Activated T-helper 2 cell treated with anti-CD3 and anti-CD28 coated beads, Interferon-gamma antibody, Interleukin-2, Interleukin-4, amounts not matched to agents 10 μg/mL and 5 μg/mL and 100 μg/mL, durations not matched to agents 14 hours and 24 hours and 36 hours (primary cell): ENCODE results near the gene FAM120A. TPM values are rescaled to one million over a fixed set of nuclear protein-coding genes. Genes with fewer than 3 reads are reported as not detected.

ENCODE experiments used
- DNase-seq: peaks from one replicate; pipeline ENCODE4 v3.0.0; 2021; ENCODE audit warnings: low spot score
- H3K27ac Mint-ChIP-seq: one replicate; pipeline ENCODE4 v1.8.0; 2021; ENCODE audit warnings: mixed read lengths
- H3K27me3 Mint-ChIP-seq: one replicate; pipeline ENCODE4 v1.8.0; 2021; ENCODE audit warnings: low read depth, mixed read lengths
- H3K36me3 Mint-ChIP-seq: one replicate; pipeline ENCODE4 v1.8.0; 2021; ENCODE audit warnings: low read depth, mixed read lengths
- H3K4me1 Mint-ChIP-seq: one replicate; pipeline ENCODE4 v1.8.0; 2021; ENCODE audit warnings: low read depth, mixed read lengths
- H3K4me3 Mint-ChIP-seq: one replicate; pipeline ENCODE4 v1.8.0; 2021; ENCODE audit warnings: low read depth, mild to moderate bottlenecking, moderate library complexity, mixed read lengths
- H3K9me3 Mint-ChIP-seq: one replicate; pipeline ENCODE4 v1.8.0; 2021; ENCODE audit warnings: mixed read lengths
- intact Hi-C: fragments of 100-400 bp; cut with micrococcal nuclease; formaldehyde crosslinking; loops from one replicate; pipeline ENCODE4 v1.15.1; 2023
- total RNA-seq: library from RNA; stranded (reverse); gene quantifications from 2 replicates; pipeline ENCODE4 v1.2.3, GENCODE V29; 2022

Gene FAM120A
- total RNA-seq, 1 donor from 2014 or later = 166 TPM

GRCh38 chr9:93456504-93456903 lies 5.0 kb downstream of the FAM120A start:
- intact Hi-C loops = no loop called here
- Mint-ChIP-seq H3K4me1 (peaks cover 66% of the 10 kb centered on the region), H3K27ac (peak overlapping the region; percentile 78), H3K36me3 (peaks cover 77% of the 10 kb centered on the region), H3K4me3 (peak overlapping the region; percentile 37), H3K9me3 (no peaks in the 10 kb centered on the region), H3K27me3 (no peaks in the 10 kb centered on the region)
- no peak for DNase-seq

DNA sequence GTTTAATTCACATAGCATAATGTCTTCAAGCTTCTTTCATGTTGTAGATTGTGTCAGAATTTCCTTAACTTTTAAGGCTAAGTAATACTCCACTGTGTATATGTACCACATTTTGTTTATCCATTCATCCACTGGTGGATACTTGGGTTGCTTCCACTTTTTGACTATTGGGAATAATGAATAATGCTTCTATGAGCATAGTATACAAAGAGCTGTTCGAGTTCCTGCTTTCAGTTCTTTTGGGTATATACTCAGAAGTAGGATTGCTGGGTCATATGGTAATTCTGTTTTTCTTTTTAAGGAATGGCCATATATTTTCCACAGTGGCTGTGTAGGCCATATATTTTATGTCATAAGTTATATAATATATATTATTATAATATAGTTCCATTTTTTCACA lies 5.5 kb downstream of the FAM120A start:
- H3K4me3 Mint-ChIP-seq = peak overlapping the region; percentile 15
- peak overlapping the region; percentile 78 for H3K27ac Mint-ChIP-seq
- H3K27me3 Mint-ChIP-seq = no peaks in the 10 kb centered on the region
- H3K36me3 Mint-ChIP-seq = peaks cover 79% of the 10 kb centered on the region
- H3K4me1 Mint-ChIP-seq = peaks cover 69% of the 10 kb centered on the region
- no peaks in the 10 kb centered on the region for H3K9me3 Mint-ChIP-seq
- DNase-seq = no peak
- intact Hi-C loops = no loop called here

- no peaks in the 10 kb centered on the region for H3K9me3 Mint-ChIP-seq
- H3K4me3 Mint-ChIP-seq = no peak overlapping the region
- peak overlapping the region; percentile 72 for H3K27ac Mint-ChIP-seq
- peaks cover 68% of the 10 kb centered on the region for H3K36me3 Mint-ChIP-seq
- intact Hi-C loops = no loop called here
- DNase-seq = no peak
- H3K27me3 Mint-ChIP-seq = no peaks in the 10 kb centered on the region
- H3K4me1 Mint-ChIP-seq = peaks cover 82% of the 10 kb centered on the region
These were observed 7.2 kb downstream of the FAM120A start for GRCh38 chr9:93458712-93459111.

DNA sequence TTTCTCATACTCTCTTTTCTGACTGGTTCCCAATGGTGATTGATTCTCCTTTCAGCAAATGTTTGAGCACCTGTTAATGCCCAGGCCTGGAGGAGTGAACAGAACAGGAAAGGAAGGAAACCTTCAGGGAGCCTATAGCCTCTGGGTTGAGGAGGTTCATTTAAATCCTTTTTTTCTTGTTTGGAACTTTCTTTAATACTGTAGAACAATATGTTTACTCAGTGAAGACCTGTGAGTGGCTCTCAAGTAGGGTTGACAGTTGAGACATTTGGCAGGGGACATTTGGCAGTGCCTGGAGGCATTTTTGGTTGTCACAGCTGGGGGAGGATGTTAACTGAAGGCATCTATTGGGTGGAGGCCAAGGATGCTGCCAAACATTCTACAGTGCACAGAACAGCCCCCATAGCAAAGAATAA lies 8.0 kb downstream of the FAM120A start:
- intact Hi-C loops = no loop called here
- H3K4me1 Mint-ChIP-seq = peaks cover 84% of the 10 kb centered on the region
- peak overlapping the region; percentile 72 for H3K27ac Mint-ChIP-seq
- no peaks in the 10 kb centered on the region for H3K9me3 Mint-ChIP-seq
- no peak overlapping the region for H3K4me3 Mint-ChIP-seq
- H3K27me3 Mint-ChIP-seq = no peaks in the 10 kb centered on the region
- H3K36me3 Mint-ChIP-seq = peaks cover 62% of the 10 kb centered on the region
- DNase-seq = no peak

DNA sequence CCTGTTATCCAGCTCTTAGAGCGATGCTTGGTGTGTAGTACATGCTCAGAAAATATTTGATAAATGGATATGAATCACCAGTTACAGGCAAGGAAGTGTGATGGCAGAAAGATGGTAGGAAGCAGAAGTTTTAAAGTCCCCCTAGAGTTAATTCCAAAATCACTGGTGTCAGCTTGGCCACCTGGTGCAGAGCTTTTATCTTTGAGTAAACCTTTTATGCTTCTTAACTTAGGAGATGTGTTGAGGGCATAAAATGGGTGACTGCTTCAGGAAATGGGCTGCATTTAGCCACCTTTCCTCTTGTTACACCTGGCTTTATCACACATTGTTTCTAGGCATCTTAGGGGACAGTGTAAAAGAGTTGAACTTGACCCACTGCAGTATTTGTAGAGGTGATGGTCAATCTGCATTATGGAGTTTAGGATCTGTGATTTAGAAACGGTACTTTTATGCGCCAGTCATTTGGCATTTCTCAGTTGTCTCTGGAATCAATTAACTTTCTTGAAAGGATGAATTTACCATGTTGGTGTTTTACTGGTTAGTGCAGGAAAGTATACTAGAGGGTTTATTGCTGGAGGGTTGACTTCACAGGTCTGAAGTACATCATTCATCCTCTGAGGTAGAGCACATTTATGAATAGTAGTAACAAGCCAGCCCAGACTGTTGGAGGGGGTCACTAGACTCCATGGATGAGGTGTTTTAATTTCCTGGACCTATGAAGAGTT lies 9.4 kb downstream of the FAM120A start:
- Mint-ChIP-seq H3K36me3 (peaks cover 67% of the 10 kb centered on the region), H3K9me3 (no peaks in the 10 kb centered on the region), H3K4me1 (peaks cover 87% of the 10 kb centered on the region), H3K27ac (peak overlapping the region; percentile 74), H3K4me3 (peak overlapping the region; percentile 45), H3K27me3 (no peaks in the 10 kb centered on the region)
- no peak for DNase-seq
- intact Hi-C loops = loop anchor here (10.0 kb wide), 1 partner anchor 496 kb away; no protein-coding TSS in a partner anchor

DNA sequence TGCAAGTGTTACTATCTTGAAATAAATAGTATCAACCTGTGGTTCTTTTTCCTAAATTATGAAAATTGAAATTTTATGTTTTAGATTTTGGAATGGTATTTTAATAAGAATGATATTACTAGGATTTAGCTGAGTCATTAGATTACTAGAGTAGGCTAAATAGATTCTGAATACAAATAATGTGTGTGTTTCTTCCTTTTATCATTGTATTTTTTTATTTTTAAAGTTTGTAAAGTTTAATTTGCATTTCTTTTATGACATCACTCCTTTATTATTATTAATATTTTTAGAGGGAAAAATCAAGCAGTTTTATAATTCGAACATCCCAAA lies 9.9 kb downstream of the FAM120A start:
- no peak for DNase-seq
- Mint-ChIP-seq H3K4me3 (no peak overlapping the region), H3K27me3 (no peaks in the 10 kb centered on the region), H3K27ac (peak overlapping the region; percentile 74), H3K9me3 (no peaks in the 10 kb centered on the region), H3K4me1 (peaks cover 87% of the 10 kb centered on the region), H3K36me3 (peaks cover 63% of the 10 kb centered on the region)
- intact Hi-C loops = loop anchor here (10.0 kb wide), 1 partner anchor 497 kb away; no protein-coding TSS in a partner anchor

DNA sequence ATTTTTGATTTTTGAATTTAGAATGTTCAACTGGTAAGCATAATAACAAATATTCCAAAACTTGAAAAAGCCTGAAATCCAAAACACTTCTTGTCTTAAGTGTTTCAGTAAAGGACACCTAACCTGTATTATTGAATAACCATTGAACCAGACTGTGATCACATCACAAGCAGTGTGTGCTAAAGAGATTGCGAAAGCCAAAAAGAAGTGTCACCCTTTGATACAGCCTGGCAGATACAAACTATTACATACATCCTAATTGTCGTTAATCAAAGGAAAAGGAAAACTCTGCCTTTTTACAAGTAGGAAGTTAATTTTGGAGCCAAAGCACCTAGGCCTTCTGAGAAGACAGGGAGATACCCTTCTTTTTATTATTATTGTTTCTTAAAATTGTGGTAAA lies 10.3 kb downstream of the FAM120A start:
- H3K4me1 Mint-ChIP-seq = peaks cover 87% of the 10 kb centered on the region
- no peaks in the 10 kb centered on the region for H3K27me3 Mint-ChIP-seq
- no peak overlapping the region for H3K4me3 Mint-ChIP-seq
- H3K27ac Mint-ChIP-seq = peak overlapping the region; percentile 67
- no peak for DNase-seq
- no peaks in the 10 kb centered on the region for H3K9me3 Mint-ChIP-seq
- intact Hi-C loops = loop anchor here (2.0 to 10.0 kb wide), 2 partner anchors 43 to 497 kb away; no protein-coding TSS in a partner anchor
- H3K36me3 Mint-ChIP-seq = peaks cover 61% of the 10 kb centered on the region

- peak overlapping the region; percentile 72 for H3K4me3 Mint-ChIP-seq
- DNase-seq = no peak
- no peaks in the 10 kb centered on the region for H3K9me3 Mint-ChIP-seq
- intact Hi-C loops = loop anchor here (1.0 to 10.0 kb wide), 3 partner anchors 10 to 499 kb away; partner anchors contain the start of gene FAM120AOS
- no peaks in the 10 kb centered on the region for H3K27me3 Mint-ChIP-seq
- peak overlapping the region; percentile 87 for H3K27ac Mint-ChIP-seq
- H3K36me3 Mint-ChIP-seq = peaks cover 48% of the 10 kb centered on the region
- peaks cover 88% of the 10 kb centered on the region for H3K4me1 Mint-ChIP-seq
These were observed 12.3 kb downstream of the FAM120A start for GRCh38 chr9:93463638-93464248.

- Mint-ChIP-seq H3K9me3 (no peaks in the 10 kb centered on the region), H3K27me3 (no peaks in the 10 kb centered on the region), H3K4me3 (peak overlapping the region; percentile 72), H3K36me3 (peaks cover 47% of the 10 kb centered on the region), H3K4me1 (peaks cover 88% of the 10 kb centered on the region), H3K27ac (peak overlapping the region; percentile 87)
- intact Hi-C loops = loop anchor here (10.0 kb wide), 1 partner anchor 500 kb away; no protein-coding TSS in a partner anchor
- no peak for DNase-seq
These were observed 12.9 kb downstream of the FAM120A start for GRCh38 chr9:93464395-93464794.

GRCh38 chr9:93464876-93465275 lies 13.4 kb downstream of the FAM120A start:
- H3K27me3 Mint-ChIP-seq = no peaks in the 10 kb centered on the region
- DNase-seq = no peak
- H3K4me1 Mint-ChIP-seq = peaks cover 87% of the 10 kb centered on the region
- intact Hi-C loops = loop anchor here (10.0 kb wide), 1 partner anchor 500 kb away; no protein-coding TSS in a partner anchor
- H3K27ac Mint-ChIP-seq = peak overlapping the region; percentile 87
- H3K4me3 Mint-ChIP-seq = peak overlapping the region; percentile 72
- H3K9me3 Mint-ChIP-seq = no peaks in the 10 kb centered on the region
- H3K36me3 Mint-ChIP-seq = peaks cover 42% of the 10 kb centered on the region

GRCh38 chr9:93465855-93466254 lies 14.4 kb downstream of the FAM120A start:
- no peaks in the 10 kb centered on the region for H3K9me3 Mint-ChIP-seq
- H3K27me3 Mint-ChIP-seq = no peaks in the 10 kb centered on the region
- H3K36me3 Mint-ChIP-seq = peaks cover 45% of the 10 kb centered on the region
- peak overlapping the region; percentile 90 for H3K27ac Mint-ChIP-seq
- no peak for DNase-seq
- peak overlapping the region; percentile 40 for H3K4me3 Mint-ChIP-seq
- H3K4me1 Mint-ChIP-seq = peaks cover 90% of the 10 kb centered on the region
- intact Hi-C loops = loop anchor here (10.0 kb wide), 1 partner anchor 501 kb away; no protein-coding TSS in a partner anchor

DNA sequence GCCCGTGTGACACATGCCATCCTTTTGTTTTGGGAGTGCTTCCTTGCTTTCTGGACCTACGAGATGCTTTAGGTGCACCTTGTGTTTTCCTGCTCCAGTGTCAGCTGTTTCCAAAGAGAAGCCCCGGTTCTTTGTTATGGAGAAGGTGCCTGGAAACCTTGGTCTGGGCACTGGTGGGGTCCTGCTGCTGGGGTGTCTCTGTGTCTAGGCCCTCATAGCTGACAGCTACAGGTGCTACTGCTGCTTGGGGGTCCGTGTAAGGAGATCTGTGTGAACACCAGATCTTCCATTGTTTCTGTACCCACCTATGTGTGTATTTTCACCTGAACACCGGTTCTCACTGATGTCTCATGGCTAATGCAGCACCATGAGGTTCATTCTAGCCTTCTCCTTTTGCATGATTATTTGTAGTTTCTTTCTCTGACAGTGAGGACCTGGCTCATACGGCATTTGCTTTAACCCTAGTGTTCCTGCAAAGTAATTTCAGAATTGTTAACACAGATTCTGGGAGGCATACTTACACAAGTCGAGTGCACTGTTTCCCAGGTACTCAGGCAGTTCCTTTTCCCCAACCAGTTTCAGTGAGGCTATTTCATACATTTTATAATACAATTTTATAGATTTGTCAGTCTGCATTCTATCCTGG lies 15.1 kb downstream of the FAM120A start:
- intact Hi-C loops = loop anchor here (10.0 kb wide), 1 partner anchor 502 kb away; no protein-coding TSS in a partner anchor
- peak overlapping the region; percentile 90 for H3K27ac Mint-ChIP-seq
- H3K9me3 Mint-ChIP-seq = no peaks in the 10 kb centered on the region
- no peaks in the 10 kb centered on the region for H3K27me3 Mint-ChIP-seq
- H3K36me3 Mint-ChIP-seq = peaks cover 48% of the 10 kb centered on the region
- DNase-seq = no peak
- peaks cover 91% of the 10 kb centered on the region for H3K4me1 Mint-ChIP-seq
- H3K4me3 Mint-ChIP-seq = peak overlapping the region; percentile 40
